ENCODE results near the gene UNK. TPM values are rescaled to one million over a fixed set of nuclear protein-coding genes. Genes with fewer than 3 reads are reported as not detected.

Gene UNK
- total and polyA plus RNA-seq, 2 of the 13 experiments (the other 11 are each of a cell fraction or from before 2014, with no cell fraction given): 31.6 to 33.0 TPM

DNA sequence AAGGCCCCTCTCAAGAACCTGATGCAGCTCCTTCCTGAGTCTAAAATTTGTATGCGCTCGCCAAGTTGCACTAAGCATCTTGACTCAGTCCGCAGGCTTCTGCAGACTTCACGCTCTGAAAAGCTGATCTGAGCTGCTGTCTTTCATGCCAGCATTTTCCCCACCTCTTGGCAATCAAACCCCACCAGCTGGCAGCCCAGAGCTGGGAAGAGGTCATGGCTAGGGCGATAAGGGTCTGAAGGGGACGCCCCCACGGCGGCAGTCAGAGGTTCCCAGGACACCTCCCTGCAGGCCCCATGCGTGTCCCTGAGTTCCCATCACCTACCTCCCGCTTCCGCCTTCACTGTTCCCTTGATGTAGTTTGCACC, 64.7 kb downstream of the UNK start (continued):
- TF ChIP-seq, protein P1, sequence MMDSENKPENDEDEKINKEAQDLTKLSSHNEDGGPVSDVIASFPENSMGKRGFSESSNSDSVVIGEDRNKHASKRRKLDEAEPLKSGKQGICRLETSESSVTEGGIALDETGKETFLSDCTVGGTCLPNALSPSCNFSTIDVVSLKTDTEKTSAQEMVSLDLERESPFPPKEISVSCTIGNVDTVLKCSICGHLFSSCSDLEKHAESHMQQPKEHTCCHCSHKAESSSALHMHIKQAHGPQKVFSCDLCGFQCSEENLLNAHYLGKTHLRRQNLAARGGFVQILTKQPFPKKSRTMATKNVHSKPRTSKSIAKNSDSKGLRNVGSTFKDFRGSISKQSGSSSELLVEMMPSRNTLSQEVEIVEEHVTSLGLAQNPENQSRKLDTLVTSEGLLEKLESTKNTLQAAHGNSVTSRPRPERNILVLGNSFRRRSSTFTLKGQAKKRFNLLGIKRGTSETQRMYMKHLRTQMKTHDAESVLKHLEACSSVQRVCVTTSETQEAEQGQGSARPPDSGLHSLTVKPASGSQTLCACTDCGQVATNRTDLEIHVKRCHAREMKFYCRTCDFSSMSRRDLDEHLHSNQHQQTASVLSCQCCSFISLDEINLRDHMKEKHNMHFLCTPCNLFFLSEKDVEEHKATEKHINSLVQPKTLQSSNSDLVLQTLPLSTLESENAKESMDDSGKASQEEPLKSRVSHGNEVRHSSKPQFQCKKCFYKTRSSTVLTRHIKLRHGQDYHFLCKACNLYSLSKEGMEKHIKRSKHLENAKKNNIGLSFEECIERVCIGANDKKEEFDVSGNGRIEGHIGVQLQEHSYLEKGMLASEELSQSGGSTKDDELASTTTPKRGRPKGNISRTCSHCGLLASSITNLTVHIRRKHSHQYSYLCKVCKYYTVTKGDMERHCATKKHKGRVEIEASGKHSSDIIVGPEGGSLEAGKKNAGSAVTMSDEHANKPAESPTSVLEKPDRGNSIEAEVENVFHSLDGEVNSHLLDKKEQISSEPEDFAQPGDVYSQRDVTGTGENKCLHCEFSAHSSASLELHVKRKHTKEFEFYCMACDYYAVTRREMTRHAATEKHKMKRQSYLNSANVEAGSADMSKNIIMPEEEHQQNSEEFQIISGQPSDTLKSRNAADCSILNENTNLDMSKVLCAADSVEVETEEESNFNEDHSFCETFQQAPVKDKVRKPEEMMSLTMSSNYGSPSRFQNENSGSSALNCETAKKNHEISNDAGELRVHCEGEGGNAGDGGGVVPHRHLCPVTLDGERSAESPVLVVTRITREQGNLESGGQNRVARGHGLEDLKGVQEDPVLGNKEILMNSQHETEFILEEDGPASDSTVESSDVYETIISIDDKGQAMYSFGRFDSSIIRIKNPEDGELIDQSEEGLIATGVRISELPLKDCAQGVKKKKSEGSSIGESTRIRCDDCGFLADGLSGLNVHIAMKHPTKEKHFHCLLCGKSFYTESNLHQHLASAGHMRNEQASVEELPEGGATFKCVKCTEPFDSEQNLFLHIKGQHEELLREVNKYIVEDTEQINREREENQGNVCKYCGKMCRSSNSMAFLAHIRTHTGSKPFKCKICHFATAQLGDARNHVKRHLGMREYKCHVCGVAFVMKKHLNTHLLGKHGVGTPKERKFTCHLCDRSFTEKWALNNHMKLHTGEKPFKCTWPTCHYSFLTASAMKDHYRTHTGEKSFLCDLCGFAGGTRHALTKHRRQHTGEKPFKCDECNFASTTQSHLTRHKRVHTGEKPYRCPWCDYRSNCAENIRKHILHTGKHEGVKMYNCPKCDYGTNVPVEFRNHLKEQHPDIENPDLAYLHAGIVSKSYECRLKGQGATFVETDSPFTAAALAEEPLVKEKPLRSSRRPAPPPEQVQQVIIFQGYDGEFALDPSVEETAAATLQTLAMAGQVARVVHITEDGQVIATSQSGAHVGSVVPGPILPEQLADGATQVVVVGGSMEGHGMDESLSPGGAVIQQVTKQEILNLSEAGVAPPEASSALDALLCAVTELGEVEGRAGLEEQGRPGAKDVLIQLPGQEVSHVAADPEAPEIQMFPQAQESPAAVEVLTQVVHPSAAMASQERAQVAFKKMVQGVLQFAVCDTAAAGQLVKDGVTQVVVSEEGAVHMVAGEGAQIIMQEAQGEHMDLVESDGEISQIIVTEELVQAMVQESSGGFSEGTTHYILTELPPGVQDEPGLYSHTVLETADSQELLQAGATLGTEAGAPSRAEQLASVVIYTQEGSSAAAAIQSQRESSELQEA (CRISPR knock-in tag; IDR thresholded peaks at IDR 0.05; ENCODE audit: not compliant biosample characterization): no peak
- TF ChIP-seq RBAK (CRISPR knock-in tag; IDR thresholded peaks at IDR 0.05) (no peak), U2AF2 (IDR thresholded peaks at IDR 0.05; ENCODE audit: low read depth, low read length) (no peak), ZNF30 (CRISPR knock-in tag; IDR thresholded peaks at IDR 0.05) (no peak), TEAD3 (CRISPR knock-in tag; optimal IDR thresholded peaks at IDR 0.05; ENCODE audit: borderline replicate concordance) (peak; percentile 1), ZNF501 (CRISPR knock-in tag; IDR thresholded peaks at IDR 0.05) (no peak; the same call in 1 of the 2 replicates), KLF15 (CRISPR knock-in tag; IDR thresholded peaks at IDR 0.05; ENCODE audit: borderline replicate concordance) (no peak), ETV6 (CRISPR knock-in tag; conservative IDR thresholded peaks at IDR 0.05) (0 out of 2 replicates have a peak, but pooled peaks have one; percentile 1), BORCS8-MEF2B (CRISPR knock-in tag; IDR thresholded peaks at IDR 0.05) (0 out of 2 replicates have a peak, but pooled peaks have one; percentile 9), FOXA3 (CRISPR knock-in tag; IDR thresholded peaks at IDR 0.05) (no peak), NCOA1 (CRISPR knock-in tag; IDR thresholded peaks at IDR 0.05) (0 out of 2 replicates have a peak, but pooled peaks have one; percentile 8)
- TF ChIP-seq, protein P2, sequence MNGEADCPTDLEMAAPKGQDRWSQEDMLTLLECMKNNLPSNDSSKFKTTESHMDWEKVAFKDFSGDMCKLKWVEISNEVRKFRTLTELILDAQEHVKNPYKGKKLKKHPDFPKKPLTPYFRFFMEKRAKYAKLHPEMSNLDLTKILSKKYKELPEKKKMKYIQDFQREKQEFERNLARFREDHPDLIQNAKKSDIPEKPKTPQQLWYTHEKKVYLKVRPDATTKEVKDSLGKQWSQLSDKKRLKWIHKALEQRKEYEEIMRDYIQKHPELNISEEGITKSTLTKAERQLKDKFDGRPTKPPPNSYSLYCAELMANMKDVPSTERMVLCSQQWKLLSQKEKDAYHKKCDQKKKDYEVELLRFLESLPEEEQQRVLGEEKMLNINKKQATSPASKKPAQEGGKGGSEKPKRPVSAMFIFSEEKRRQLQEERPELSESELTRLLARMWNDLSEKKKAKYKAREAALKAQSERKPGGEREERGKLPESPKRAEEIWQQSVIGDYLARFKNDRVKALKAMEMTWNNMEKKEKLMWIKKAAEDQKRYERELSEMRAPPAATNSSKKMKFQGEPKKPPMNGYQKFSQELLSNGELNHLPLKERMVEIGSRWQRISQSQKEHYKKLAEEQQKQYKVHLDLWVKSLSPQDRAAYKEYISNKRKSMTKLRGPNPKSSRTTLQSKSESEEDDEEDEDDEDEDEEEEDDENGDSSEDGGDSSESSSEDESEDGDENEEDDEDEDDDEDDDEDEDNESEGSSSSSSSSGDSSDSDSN (CRISPR knock-in tag; IDR thresholded peaks at IDR 0.05): no peak
- TF ChIP-seq, protein P3, sequence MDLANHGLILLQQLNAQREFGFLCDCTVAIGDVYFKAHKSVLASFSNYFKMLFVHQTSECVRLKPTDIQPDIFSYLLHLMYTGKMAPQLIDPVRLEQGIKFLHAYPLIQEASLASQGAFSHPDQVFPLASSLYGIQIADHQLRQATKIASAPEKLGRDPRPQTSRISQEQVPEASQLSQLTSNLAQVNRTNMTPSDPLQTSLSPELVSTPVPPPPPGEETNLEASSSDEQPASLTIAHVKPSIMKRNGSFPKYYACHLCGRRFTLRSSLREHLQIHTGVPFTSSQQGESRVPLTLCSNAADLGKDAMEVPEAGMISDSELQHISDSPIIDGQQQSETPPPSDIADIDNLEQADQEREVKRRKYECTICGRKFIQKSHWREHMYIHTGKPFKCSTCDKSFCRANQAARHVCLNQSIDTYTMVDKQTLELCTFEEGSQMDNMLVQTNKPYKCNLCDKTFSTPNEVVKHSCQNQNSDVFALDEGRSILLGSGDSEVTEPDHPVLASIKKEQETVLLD (CRISPR knock-in tag; IDR thresholded peaks at IDR 0.05; ENCODE audit: low read depth): no peak
- TF ChIP-seq, protein P4, sequence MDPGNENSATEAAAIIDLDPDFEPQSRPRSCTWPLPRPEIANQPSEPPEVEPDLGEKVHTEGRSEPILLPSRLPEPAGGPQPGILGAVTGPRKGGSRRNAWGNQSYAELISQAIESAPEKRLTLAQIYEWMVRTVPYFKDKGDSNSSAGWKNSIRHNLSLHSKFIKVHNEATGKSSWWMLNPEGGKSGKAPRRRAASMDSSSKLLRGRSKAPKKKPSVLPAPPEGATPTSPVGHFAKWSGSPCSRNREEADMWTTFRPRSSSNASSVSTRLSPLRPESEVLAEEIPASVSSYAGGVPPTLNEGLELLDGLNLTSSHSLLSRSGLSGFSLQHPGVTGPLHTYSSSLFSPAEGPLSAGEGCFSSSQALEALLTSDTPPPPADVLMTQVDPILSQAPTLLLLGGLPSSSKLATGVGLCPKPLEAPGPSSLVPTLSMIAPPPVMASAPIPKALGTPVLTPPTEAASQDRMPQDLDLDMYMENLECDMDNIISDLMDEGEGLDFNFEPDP (CRISPR knock-in tag; conservative IDR thresholded peaks at IDR 0.05): no peak

Data from HepG2 (cell line).